Suprapubic skin (tissue), 3 donors: ENCODE measurements around the gene SATB1.

ENCODE experiments used
- EP300 ChIP-seq: sonication (generic); formaldehyde crosslinking; IDR thresholded peaks from one replicate; pipeline ENCODE4 v1.6.1; 2017; ENCODE audit warnings: antibody characterized with exemption
- POLR2A ChIP-seq, 2 donors: fragments of 450-650 bp; IDR thresholded peaks; one replicate each; pipeline ENCODE4 v1.6.1; 2017; ENCODE audit warnings: antibody characterized with exemption in 2 of 2, mild to moderate bottlenecking in 2 of 2, moderate library complexity in 2 of 2
- TF ChIP-seq, protein P1 (sequence below), 2 donors: fragments of 200-600 bp in 1 of 2; fragments of 450-650 bp in 1 of 2; sonication (generic) in 1 of 2; IDR thresholded peaks; one replicate each; pipeline ENCODE4 v1.5.1; 2016 to 2019; ENCODE audit warnings: antibody characterized with exemption in 2 of 2, mild to moderate bottlenecking in 1 of 2, moderate library complexity in 1 of 2

DNA sequence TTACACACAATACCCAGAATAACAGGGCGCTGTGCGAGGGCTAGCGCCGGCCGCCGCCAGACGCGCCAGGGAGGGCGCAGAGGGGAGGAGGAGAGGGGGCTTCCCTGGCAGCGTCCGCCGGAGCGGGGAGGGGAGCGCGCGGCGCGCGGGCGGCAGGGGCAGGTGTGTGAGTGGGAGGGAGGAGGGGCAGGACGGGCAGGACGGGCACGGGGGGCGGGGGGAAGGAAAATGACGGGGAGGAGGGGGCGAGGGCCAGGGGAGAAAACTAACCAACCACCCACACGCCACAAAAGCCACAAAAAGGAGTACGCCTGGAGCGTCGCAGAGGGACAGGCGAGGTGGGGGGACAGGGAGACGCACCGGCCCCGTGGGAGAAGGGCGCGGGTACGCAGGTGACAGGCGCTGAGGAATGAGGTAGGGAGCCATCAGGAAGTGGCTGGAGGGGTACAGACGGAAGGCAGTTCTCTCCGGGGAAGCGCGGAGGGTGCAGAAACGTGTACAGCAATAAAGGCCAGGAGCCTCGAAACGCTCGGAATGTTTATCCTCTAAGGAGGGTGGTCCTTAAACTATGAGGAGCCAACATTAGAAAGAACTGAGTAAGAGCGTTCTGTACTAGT lies 610 bp upstream of the SATB1 start:
- TF ChIP-seq, protein P1, sequence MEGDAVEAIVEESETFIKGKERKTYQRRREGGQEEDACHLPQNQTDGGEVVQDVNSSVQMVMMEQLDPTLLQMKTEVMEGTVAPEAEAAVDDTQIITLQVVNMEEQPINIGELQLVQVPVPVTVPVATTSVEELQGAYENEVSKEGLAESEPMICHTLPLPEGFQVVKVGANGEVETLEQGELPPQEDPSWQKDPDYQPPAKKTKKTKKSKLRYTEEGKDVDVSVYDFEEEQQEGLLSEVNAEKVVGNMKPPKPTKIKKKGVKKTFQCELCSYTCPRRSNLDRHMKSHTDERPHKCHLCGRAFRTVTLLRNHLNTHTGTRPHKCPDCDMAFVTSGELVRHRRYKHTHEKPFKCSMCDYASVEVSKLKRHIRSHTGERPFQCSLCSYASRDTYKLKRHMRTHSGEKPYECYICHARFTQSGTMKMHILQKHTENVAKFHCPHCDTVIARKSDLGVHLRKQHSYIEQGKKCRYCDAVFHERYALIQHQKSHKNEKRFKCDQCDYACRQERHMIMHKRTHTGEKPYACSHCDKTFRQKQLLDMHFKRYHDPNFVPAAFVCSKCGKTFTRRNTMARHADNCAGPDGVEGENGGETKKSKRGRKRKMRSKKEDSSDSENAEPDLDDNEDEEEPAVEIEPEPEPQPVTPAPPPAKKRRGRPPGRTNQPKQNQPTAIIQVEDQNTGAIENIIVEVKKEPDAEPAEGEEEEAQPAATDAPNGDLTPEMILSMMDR (IDR thresholded peaks at IDR 0.05): no peak
- TF ChIP-seq EP300: no peak
- TF ChIP-seq POLR2A (IDR thresholded peaks at IDR 0.05): no peak
